IPS DF 4.7 (cell line): ENCODE data around the gene APBA3.

Experiments used
- DNase-seq: peaks from one replicate; pipeline ENCODE4 v3.0.0-alpha.2; 2013; ENCODE audit warnings: low spot score; ENCODE audit errors: extremely low read depth

APBA3 gene

GRCh38 chr19:3720349-3720917 lies 41.1 kb downstream of the APBA3 start:
- DNase-seq = no peak

- DNase-seq = no peak
Observed at GRCh38 chr19:3719868-3720267, 41.6 kb downstream of the APBA3 start.

GRCh38 chr19:3716147-3716668 lies 45.3 kb downstream of the APBA3 start:
- DNase-seq = no peak

GRCh38 chr19:3712663-3713611 lies 48.6 kb downstream of the APBA3 start:
- DNase-seq = no peak

- no peak for DNase-seq
Observed at GRCh38 chr19:3710265-3710812, 51.2 kb downstream of the APBA3 start.

- DNase-seq = no peak
Observed at GRCh38 chr19:3708207-3708931, 53.1 kb downstream of the APBA3 start, which contains the start of gene TJP3. Gene TJP3 (plus strand): TSS chr19:3708384. CDS start chr19:3728433, 20,049 bp downstream.

GRCh38 chr19:3707868-3708206 lies 53.7 kb downstream of the APBA3 start:
- no peak for DNase-seq

- DNase-seq = no peak
Observed at GRCh38 chr19:3701200-3701599, 60.3 kb downstream of the APBA3 start.
